H1 (cell line): ENCODE measurements around the gene UROD. TPM values are rescaled to one million over a fixed set of nuclear protein-coding genes. Genes with fewer than 3 reads are reported as not detected.

ENCODE experiments used
- BRCA1 ChIP-seq: IDR thresholded peaks from 2 replicates; pipeline ENCODE4 v1.6.1; 2012; ENCODE audit warnings: low read depth, low read length, improper control_type of control experiment
- MAFK ChIP-seq: IDR thresholded peaks from 2 replicates; pipeline ENCODE4 v1.6.1; 2012; ENCODE audit warnings: low read depth, mild to moderate bottlenecking, improper control_type of control experiment, low read length
- polyA plus RNA-seq, 7 experiments: library from polyadenylated mRNA; depleted of rRNA in 3 of 7; stranded (reverse) in 5 of 7; unstranded in 2 of 7; fragments of >200 nt in 5 of 7; fragments of 200-250 nt in 2 of 7; gene quantifications; 1 replicate in 5 of 7; 2 replicates in 1 of 7; 4 replicates in 1 of 7; pipeline versions ENCODE4 v1.2.1 to v1.2.3, GENCODE V29; 2011 to 2013; ENCODE audit warnings: missing spikeins in 2 of 7, mixed read lengths in 2 of 7
- total RNA-seq: library from RNA; stranded (reverse); fragmentation: NEBNext Ultra II Directional; extraction: Animal tissue kit (Norgen Biotek cat#: 25700); gene quantifications from 2 replicates; pipeline ENCODE4 v1.2.1, GENCODE V29; 2021

The UROD gene
- total and polyA plus RNA-seq, 2 of the 8 experiments (the other 6 are each of a cell fraction or from before 2014, with no cell fraction given), result 86.6 to 220 TPM

DNA sequence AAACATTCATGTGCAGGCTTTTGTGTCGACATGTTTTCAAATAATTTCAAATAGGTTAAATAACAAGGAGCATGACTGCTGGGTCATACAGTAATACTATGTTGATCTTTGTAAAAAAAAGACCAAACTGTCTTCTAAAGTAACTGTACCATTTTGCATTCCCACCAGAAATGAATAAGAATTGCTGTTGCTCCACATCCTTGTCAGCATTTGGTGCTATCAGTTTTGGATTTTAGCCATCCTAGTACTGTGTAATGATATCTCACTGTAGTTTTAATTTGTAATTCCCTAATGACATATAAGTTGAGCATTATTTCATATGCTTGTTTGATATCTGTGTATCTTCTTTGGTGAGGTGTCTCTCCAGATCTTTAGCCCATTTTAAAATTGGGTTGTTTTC is 11.6 kb downstream of the UROD start (continued):
- TF ChIP-seq BRCA1 (no peak), MAFK (no peak)
- TF ChIP-seq, all 59 proteins: peak for 0
